C4-2B (cell line): ENCODE measurements around the gene HRH1.

Experiments used
- ZFX ChIP-seq: fragments of 450-650 bp; IDR thresholded peaks from 2 replicates; pipeline ENCODE4 v1.6.1; 2017
- TF ChIP-seq, protein P1 (sequence below): fragments of 450-650 bp; conservative IDR thresholded peaks from 2 replicates; pipeline ENCODE4 v1.5.1; 2017; ENCODE audit warnings: mild to moderate bottlenecking

DNA sequence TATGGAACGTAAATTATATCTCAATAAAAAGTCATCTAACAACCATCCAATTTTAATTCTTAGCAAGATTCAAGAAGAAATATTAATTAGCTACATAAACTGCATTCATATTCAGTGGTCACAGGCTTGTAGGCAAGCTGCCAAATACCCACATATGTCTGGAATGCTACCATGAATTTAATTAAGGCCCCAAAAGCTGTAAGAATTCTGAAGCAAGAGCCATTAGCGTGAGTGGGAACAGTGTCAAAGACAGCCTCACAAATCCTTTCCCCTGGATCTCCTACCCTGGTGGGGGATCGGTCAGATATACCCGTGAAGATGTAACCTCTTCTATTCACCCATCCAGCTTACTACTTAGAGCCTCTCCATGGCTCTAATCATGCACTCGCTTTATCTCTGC is 157.9 kb downstream of the HRH1 start:
- TF ChIP-seq, protein P1, sequence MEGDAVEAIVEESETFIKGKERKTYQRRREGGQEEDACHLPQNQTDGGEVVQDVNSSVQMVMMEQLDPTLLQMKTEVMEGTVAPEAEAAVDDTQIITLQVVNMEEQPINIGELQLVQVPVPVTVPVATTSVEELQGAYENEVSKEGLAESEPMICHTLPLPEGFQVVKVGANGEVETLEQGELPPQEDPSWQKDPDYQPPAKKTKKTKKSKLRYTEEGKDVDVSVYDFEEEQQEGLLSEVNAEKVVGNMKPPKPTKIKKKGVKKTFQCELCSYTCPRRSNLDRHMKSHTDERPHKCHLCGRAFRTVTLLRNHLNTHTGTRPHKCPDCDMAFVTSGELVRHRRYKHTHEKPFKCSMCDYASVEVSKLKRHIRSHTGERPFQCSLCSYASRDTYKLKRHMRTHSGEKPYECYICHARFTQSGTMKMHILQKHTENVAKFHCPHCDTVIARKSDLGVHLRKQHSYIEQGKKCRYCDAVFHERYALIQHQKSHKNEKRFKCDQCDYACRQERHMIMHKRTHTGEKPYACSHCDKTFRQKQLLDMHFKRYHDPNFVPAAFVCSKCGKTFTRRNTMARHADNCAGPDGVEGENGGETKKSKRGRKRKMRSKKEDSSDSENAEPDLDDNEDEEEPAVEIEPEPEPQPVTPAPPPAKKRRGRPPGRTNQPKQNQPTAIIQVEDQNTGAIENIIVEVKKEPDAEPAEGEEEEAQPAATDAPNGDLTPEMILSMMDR, result no peak
- no peak for TF ChIP-seq ZFX
